GM23338 (cell line): Measurements from ENCODE around the gene GOLGA6B. TPM values are rescaled to one million over a fixed set of nuclear protein-coding genes. Genes with fewer than 3 reads are reported as not detected.

Experiments
- ATAC-seq: fragments of 200-7000 bp; cut with Tn5 transposase; 3 replicates; pipeline ENCODE4 v1.9.1; 2020
- DNase-seq: peaks from one replicate; pipeline ENCODE4 v3.0.0-alpha.2; 2015; ENCODE audit warnings: low spot score
- H2AFZ ChIP-seq: fragments of 200-600 bp; sonication (generic); 2 replicates; pipeline ENCODE4 v1.8.0; 2016; ENCODE audit warnings: antibody characterized with exemption, mild to moderate bottlenecking, moderate library complexity
- H3F3A ChIP-seq: fragments of 200-600 bp; sonication (generic); replicated peaks from 2 replicates; pipeline ENCODE4 v1.8.0; 2017; ENCODE audit warnings: antibody characterized with exemption, mixed run types, low read depth
- H3K27ac ChIP-seq: fragments of 200-600 bp; sonication (generic); 2 replicates; pipeline ENCODE4 v1.6.1; 2016; ENCODE audit warnings: low read depth
- H3K27me3 ChIP-seq: fragments of 200-600 bp; sonication (generic); 2 replicates; pipeline ENCODE4 v1.8.0; 2016; ENCODE audit warnings: mild to moderate bottlenecking, mixed run types, moderate library complexity; ENCODE audit not compliant: insufficient read depth
- H3K36me3 ChIP-seq: fragments of 200-600 bp; sonication (generic); 2 replicates; pipeline ENCODE4 v1.8.0; 2016; ENCODE audit warnings: mild to moderate bottlenecking; ENCODE audit not compliant: insufficient read depth
- H3K4me1 ChIP-seq: fragments of 200-600 bp; sonication (generic); 2 replicates; pipeline ENCODE4 v1.8.0; 2016; ENCODE audit warnings: mild to moderate bottlenecking, moderate library complexity; ENCODE audit not compliant: insufficient read depth
- H3K4me2 ChIP-seq: fragments of 200-600 bp; sonication (generic); 2 replicates; pipeline ENCODE4 v1.7.1; 2017; ENCODE audit warnings: mixed run types
- H3K4me3 ChIP-seq: fragments of 200-600 bp; sonication (generic); 2 replicates; pipeline ENCODE4 v1.6.1; 2016; ENCODE audit warnings: mixed run types
- H3K79me2 ChIP-seq: fragments of 200-600 bp; sonication (generic); replicated peaks from 2 replicates; pipeline ENCODE4 v1.8.0; 2017; ENCODE audit warnings: mild to moderate bottlenecking; ENCODE audit not compliant: insufficient read depth
- H3K9me2 ChIP-seq: fragments of 200-600 bp; sonication (generic); 2 replicates; pipeline ENCODE4 v1.8.0; 2017; ENCODE audit not compliant: insufficient read depth
- H4K20me1 ChIP-seq: fragments of 200-600 bp; sonication (generic); replicated peaks from 2 replicates; pipeline ENCODE4 v1.8.0; 2017; ENCODE audit warnings: mild to moderate bottlenecking; ENCODE audit not compliant: insufficient read depth
- H3K27ac Mint-ChIP-seq: 2 replicates; pipeline ENCODE4 v1.8.0; 2020; ENCODE audit warnings: inconsistent platforms, mild to moderate bottlenecking, moderate library complexity, mixed read lengths
- H3K27me3 Mint-ChIP-seq: 3 replicates; pipeline ENCODE4 v1.8.0; 2022; ENCODE audit warnings: low read depth, mild to moderate bottlenecking, moderate library complexity, mixed read lengths, inconsistent platforms; ENCODE audit not compliant: insufficient read depth, poor library complexity
- H3K36me3 Mint-ChIP-seq: 3 replicates; pipeline ENCODE4 v1.8.0; 2021; ENCODE audit warnings: low read depth, mild to moderate bottlenecking, inconsistent platforms, moderate library complexity, mixed read lengths
- H3K4me1 Mint-ChIP-seq: 3 replicates; pipeline ENCODE4 v1.8.0; 2020; ENCODE audit warnings: mild to moderate bottlenecking, inconsistent platforms, mixed read lengths
- H3K4me3 Mint-ChIP-seq: 3 replicates; pipeline ENCODE4 v1.8.0; 2021; ENCODE audit warnings: moderate library complexity, mild to moderate bottlenecking, inconsistent platforms, mixed read lengths
- H3K9me3 Mint-ChIP-seq: 3 replicates; pipeline ENCODE4 v1.8.0; 2020; ENCODE audit warnings: moderate library complexity, mild to moderate bottlenecking, inconsistent platforms, mixed read lengths
- CREB1 ChIP-seq: fragments of 250-450 bp; sonication (Bioruptor Pico); IDR thresholded peaks from 2 replicates; pipeline ENCODE4 v1.5.0; 2020; ENCODE audit warnings: low read depth, mild to moderate bottlenecking, moderate library complexity
- EZH2phosphoT487 ChIP-seq: fragments of 200-600 bp; sonication (generic); IDR thresholded peaks from one replicate; pipeline ENCODE4 v1.8.1; 2018; ENCODE audit warnings: antibody characterized with exemption; ENCODE audit not compliant: unreplicated experiment
- JUNB ChIP-seq: IDR thresholded peaks from one replicate; pipeline ENCODE4 v1.6.1; 2016; ENCODE audit warnings: antibody characterized with exemption; ENCODE audit not compliant: unreplicated experiment
- NANOG ChIP-seq: IDR thresholded peaks from 2 replicates; pipeline ENCODE4 v1.6.1; 2016; ENCODE audit warnings: antibody characterized with exemption, borderline replicate concordance
- POLR2AphosphoS5 ChIP-seq: IDR thresholded peaks from 2 replicates; pipeline ENCODE4 v1.6.1; 2016; ENCODE audit warnings: antibody characterized with exemption, low read depth
- STAT1 ChIP-seq: IDR thresholded peaks from one replicate; pipeline ENCODE4 v1.6.1; 2016; ENCODE audit warnings: antibody characterized with exemption; ENCODE audit not compliant: unreplicated experiment
- ZNF114 ChIP-seq: fragments of 250-450 bp; sonication (Bioruptor Pico); IDR thresholded peaks from 2 replicates; pipeline ENCODE4 v1.5.0; 2020; ENCODE audit warnings: mild to moderate bottlenecking, moderate library complexity
- ZNF331 ChIP-seq: fragments of 250-450 bp; sonication (Bioruptor Pico); IDR thresholded peaks from 2 replicates; pipeline ENCODE4 v1.5.0; 2020; ENCODE audit warnings: low read depth, mild to moderate bottlenecking, moderate library complexity
- polyA plus RNA-seq: library from polyadenylated mRNA; unstranded; fragments of >200 nt; fragmentation: Nextera tagmentation; extraction: Ambion mirVana; gene quantifications from 2 replicates; pipeline ENCODE4 v1.2.1, GENCODE V29; 2016
- total RNA-seq: library from RNA; depleted of rRNA; stranded (reverse); fragments of >200 nt; shearing (Covaris generic); gene quantifications from 2 replicates; pipeline ENCODE4 v1.2.3, GENCODE V29; 2014
- TF ChIP-seq, protein P1 (sequence below): fragments of 250-450 bp; sonication (Bioruptor Pico); IDR thresholded peaks from 2 replicates; pipeline ENCODE4 v1.5.0; 2020; ENCODE audit warnings: mild to moderate bottlenecking, moderate library complexity
- TF ChIP-seq, protein P2 (sequence below), 2 experiments: fragments of 200-600 bp in 1 of 2; sonication (generic) in 1 of 2; conservative IDR thresholded peaks; 2 replicates each; pipeline versions ENCODE4 v1.5.1 to v1.6.1; 2016 to 2017; ENCODE audit warnings: antibody characterized with exemption in 2 of 2, low read depth in 2 of 2, mild to moderate bottlenecking in 2 of 2, moderate library complexity in 1 of 2
- TF ChIP-seq, protein P3 (sequence below): IDR thresholded peaks from one replicate; pipeline ENCODE4 v1.6.1; 2018; ENCODE audit warnings: antibody characterized with exemption; ENCODE audit not compliant: unreplicated experiment

Gene GOLGA6B
- total and polyA plus RNA-seq, 2 experiments from 2014 or later, result 0.65 TPM; not detected in 1

DNA sequence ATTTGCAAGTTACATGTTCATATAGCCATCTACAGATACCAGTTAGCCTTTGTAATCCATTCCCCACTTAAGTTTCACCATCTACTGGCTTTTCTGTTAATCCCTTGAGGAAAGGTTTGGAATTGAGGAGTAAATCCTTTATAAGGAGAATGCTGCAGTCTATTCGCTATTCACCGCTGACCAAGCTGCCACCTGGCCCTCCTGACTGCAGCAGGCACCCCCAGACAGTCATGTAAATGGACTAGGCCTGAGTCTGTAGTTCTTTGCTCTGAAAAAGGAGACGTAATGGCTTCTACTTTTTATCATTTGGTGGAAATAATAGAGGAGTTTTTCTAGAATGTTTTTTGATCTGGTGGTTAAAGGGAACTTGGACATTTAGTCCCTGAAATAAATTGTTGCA is 28.3 kb downstream of the GOLGA6B start (continued):
- TF ChIP-seq, protein P1, sequence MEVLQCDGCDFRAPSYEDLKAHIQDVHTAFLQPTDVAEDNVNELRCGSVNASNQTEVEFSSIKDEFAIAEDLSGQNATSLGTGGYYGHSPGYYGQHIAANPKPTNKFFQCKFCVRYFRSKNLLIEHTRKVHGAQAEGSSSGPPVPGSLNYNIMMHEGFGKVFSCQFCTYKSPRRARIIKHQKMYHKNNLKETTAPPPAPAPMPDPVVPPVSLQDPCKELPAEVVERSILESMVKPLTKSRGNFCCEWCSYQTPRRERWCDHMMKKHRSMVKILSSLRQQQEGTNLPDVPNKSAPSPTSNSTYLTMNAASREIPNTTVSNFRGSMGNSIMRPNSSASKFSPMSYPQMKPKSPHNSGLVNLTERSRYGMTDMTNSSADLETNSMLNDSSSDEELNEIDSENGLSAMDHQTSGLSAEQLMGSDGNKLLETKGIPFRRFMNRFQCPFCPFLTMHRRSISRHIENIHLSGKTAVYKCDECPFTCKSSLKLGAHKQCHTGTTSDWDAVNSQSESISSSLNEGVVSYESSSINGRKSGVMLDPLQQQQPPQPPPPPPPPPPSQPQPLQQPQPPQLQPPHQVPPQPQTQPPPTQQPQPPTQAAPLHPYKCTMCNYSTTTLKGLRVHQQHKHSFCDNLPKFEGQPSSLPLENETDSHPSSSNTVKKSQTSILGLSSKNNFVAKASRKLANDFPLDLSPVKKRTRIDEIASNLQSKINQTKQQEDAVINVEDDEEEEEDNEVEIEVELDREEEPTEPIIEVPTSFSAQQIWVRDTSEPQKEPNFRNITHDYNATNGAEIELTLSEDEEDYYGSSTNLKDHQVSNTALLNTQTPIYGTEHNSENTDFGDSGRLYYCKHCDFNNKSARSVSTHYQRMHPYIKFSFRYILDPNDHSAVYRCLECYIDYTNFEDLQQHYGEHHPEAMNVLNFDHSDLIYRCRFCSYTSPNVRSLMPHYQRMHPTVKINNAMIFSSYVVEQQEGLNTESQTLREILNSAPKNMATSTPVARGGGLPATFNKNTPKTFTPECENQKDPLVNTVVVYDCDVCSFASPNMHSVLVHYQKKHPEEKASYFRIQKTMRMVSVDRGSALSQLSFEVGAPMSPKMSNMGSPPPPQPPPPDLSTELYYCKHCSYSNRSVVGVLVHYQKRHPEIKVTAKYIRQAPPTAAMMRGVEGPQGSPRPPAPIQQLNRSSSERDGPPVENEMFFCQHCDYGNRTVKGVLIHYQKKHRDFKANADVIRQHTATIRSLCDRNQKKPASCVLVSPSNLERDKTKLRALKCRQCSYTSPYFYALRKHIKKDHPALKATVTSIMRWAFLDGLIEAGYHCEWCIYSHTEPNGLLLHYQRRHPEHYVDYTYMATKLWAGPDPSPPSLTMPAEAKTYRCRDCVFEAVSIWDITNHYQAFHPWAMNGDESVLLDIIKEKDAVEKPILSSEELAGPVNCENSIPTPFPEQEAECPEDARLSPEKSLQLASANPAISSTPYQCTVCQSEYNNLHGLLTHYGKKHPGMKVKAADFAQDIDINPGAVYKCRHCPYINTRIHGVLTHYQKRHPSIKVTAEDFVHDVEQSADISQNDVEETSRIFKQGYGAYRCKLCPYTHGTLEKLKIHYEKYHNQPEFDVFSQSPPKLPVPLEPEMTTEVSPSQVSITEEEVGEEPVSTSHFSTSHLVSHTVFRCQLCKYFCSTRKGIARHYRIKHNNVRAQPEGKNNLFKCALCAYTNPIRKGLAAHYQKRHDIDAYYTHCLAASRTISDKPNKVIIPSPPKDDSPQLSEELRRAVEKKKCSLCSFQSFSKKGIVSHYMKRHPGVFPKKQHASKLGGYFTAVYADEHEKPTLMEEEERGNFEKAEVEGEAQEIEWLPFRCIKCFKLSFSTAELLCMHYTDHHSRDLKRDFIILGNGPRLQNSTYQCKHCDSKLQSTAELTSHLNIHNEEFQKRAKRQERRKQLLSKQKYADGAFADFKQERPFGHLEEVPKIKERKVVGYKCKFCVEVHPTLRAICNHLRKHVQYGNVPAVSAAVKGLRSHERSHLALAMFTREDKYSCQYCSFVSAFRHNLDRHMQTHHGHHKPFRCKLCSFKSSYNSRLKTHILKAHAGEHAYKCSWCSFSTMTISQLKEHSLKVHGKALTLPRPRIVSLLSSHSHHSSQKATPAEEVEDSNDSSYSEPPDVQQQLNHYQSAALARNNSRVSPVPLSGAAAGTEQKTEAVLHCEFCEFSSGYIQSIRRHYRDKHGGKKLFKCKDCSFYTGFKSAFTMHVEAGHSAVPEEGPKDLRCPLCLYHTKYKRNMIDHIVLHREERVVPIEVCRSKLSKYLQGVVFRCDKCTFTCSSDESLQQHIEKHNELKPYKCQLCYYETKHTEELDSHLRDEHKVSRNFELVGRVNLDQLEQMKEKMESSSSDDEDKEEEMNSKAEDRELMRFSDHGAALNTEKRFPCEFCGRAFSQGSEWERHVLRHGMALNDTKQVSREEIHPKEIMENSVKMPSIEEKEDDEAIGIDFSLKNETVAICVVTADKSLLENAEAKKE (CRISPR knock-in tag), result no peak
- no peak for TF ChIP-seq JUNB
- TF ChIP-seq CREB1 (CRISPR knock-in tag), result no peak
- TF ChIP-seq ZNF114 (CRISPR knock-in tag), result no peak
- TF ChIP-seq NANOG, result no peak
- TF ChIP-seq EZH2phosphoT487, result no peak
- TF ChIP-seq ZNF331, result no peak
- TF ChIP-seq POLR2AphosphoS5, result no peak

DNA sequence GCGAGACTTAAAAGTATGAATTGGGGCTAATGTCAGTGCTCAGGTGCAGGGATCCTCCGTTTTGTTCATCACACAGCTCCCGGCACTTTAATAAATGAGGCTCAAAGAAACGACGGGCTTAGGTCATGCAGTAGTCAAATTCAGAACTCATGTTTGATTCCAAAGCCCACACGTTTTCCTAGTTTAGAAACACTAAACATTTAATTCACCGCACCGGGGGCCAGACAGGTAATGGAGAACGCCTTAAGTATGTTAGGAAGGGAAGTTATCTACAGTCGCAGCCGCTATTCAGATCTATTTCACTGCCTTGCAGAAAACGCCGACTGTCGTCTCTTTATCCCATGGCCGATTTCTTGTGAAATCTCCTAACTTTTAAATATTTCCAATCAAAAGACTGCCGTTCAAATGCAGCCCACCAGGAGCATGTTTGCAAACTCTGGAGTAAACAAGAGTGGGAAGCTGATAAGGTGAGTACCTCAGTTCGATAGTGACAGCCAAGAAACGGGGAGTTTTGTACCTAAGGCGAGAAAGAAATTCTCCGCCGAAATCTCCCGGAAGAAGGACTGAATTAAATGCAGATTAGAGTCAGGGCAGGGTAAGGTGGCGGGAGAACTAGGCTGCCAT is 30.9 kb downstream of the GOLGA6B start:
- Histone ChIP-seq H2AFZ (peak overlapping the region; percentile 76), H3K4me1 (peaks cover 5% of the 10 kb centered on the region; the same call in 1 of the 2 replicates), H3K9me2 (no peaks in the 10 kb centered on the region), H3K27ac (peak overlapping the region; percentile 95), H3F3A (peaks cover 10% of the 10 kb centered on the region), H3K79me2 (peaks cover 26% of the 10 kb centered on the region), H4K20me1 (no peaks in the 10 kb centered on the region), H3K27me3 (no peaks in the 10 kb centered on the region), H3K4me2 (peak overlapping the region; percentile 82), H3K4me3 (peak overlapping the region; percentile 66), H3K36me3 (no peaks in the 10 kb centered on the region)
- H3K27ac Mint-ChIP-seq, result peak overlapping the region; percentile 97
- peak overlapping the region; percentile 87 for H3K4me3 Mint-ChIP-seq
- ATAC-seq (no peak), DNase-seq (no peak)
- no peaks in the 10 kb centered on the region for H3K36me3 Mint-ChIP-seq
- H3K4me1 Mint-ChIP-seq, result peaks cover 14% of the 10 kb centered on the region; the same call in 2 of the 3 replicates
- H3K27me3 Mint-ChIP-seq, result peaks cover 5% of the 10 kb centered on the region
- no peaks in the 10 kb centered on the region; the same call in 2 of the 3 replicates for H3K9me3 Mint-ChIP-seq
- TF ChIP-seq, protein P2, sequence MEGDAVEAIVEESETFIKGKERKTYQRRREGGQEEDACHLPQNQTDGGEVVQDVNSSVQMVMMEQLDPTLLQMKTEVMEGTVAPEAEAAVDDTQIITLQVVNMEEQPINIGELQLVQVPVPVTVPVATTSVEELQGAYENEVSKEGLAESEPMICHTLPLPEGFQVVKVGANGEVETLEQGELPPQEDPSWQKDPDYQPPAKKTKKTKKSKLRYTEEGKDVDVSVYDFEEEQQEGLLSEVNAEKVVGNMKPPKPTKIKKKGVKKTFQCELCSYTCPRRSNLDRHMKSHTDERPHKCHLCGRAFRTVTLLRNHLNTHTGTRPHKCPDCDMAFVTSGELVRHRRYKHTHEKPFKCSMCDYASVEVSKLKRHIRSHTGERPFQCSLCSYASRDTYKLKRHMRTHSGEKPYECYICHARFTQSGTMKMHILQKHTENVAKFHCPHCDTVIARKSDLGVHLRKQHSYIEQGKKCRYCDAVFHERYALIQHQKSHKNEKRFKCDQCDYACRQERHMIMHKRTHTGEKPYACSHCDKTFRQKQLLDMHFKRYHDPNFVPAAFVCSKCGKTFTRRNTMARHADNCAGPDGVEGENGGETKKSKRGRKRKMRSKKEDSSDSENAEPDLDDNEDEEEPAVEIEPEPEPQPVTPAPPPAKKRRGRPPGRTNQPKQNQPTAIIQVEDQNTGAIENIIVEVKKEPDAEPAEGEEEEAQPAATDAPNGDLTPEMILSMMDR (conservative IDR thresholded peaks at IDR 0.05; ENCODE audit: low read depth in 2 of 2), result no peak
- TF ChIP-seq, protein P3, sequence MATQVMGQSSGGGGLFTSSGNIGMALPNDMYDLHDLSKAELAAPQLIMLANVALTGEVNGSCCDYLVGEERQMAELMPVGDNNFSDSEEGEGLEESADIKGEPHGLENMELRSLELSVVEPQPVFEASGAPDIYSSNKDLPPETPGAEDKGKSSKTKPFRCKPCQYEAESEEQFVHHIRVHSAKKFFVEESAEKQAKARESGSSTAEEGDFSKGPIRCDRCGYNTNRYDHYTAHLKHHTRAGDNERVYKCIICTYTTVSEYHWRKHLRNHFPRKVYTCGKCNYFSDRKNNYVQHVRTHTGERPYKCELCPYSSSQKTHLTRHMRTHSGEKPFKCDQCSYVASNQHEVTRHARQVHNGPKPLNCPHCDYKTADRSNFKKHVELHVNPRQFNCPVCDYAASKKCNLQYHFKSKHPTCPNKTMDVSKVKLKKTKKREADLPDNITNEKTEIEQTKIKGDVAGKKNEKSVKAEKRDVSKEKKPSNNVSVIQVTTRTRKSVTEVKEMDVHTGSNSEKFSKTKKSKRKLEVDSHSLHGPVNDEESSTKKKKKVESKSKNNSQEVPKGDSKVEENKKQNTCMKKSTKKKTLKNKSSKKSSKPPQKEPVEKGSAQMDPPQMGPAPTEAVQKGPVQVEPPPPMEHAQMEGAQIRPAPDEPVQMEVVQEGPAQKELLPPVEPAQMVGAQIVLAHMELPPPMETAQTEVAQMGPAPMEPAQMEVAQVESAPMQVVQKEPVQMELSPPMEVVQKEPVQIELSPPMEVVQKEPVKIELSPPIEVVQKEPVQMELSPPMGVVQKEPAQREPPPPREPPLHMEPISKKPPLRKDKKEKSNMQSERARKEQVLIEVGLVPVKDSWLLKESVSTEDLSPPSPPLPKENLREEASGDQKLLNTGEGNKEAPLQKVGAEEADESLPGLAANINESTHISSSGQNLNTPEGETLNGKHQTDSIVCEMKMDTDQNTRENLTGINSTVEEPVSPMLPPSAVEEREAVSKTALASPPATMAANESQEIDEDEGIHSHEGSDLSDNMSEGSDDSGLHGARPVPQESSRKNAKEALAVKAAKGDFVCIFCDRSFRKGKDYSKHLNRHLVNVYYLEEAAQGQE, result no peak
- TF ChIP-seq STAT1, result no peak
